Testis (tissue), 2 donors: ENCODE measurements around the gene GPC6.

Source experiments
- CTCF ChIP-seq, 3 experiments: fragments of 450-650 bp in 2 of 3; fragments of 200-600 bp in 1 of 3; sonication (generic) in 1 of 3; IDR thresholded peaks; one replicate each; pipeline ENCODE4 v1.5.1; 2016 to 2019; ENCODE audit warnings: antibody characterized with exemption in 3 of 3, mild to moderate bottlenecking in 2 of 3, moderate library complexity in 1 of 3
- POLR2A ChIP-seq: fragments of 450-650 bp; IDR thresholded peaks from one replicate; pipeline ENCODE4 v1.6.1; 2017; ENCODE audit warnings: antibody characterized with exemption, mild to moderate bottlenecking, moderate library complexity

- TF ChIP-seq CTCF (IDR thresholded peaks at IDR 0.05), result no peak
- no peak for TF ChIP-seq POLR2A
These were observed 471.5 kb downstream of the GPC6 start for GRCh38 chr13:93698016-93698613.
